Tibial nerve (tissue), 4 donors: ENCODE results near the gene DISC1.

Source experiments
- EP300 ChIP-seq, 2 donors: sonication (generic); formaldehyde crosslinking; IDR thresholded peaks; one replicate each; pipeline ENCODE4 v1.6.1; 2017; ENCODE audit warnings: antibody characterized with exemption in 2 of 2, mild to moderate bottlenecking in 1 of 2
- POLR2A ChIP-seq, 2 donors: fragments of 450-650 bp; IDR thresholded peaks; one replicate each; pipeline ENCODE4 v1.6.1; 2017; ENCODE audit warnings: antibody characterized with exemption in 2 of 2, mild to moderate bottlenecking in 2 of 2, moderate library complexity in 2 of 2
- TF ChIP-seq, protein P1 (sequence below), 5 experiments: fragments of 200-600 bp in 3 of 5; fragments of 450-650 bp in 2 of 5; sonication (generic) in 3 of 5; IDR thresholded peaks; one replicate each; pipeline ENCODE4 v1.5.1; 2016 to 2019; ENCODE audit warnings: antibody characterized with exemption in 5 of 5, mild to moderate bottlenecking in 3 of 5, moderate library complexity in 2 of 5

DNA sequence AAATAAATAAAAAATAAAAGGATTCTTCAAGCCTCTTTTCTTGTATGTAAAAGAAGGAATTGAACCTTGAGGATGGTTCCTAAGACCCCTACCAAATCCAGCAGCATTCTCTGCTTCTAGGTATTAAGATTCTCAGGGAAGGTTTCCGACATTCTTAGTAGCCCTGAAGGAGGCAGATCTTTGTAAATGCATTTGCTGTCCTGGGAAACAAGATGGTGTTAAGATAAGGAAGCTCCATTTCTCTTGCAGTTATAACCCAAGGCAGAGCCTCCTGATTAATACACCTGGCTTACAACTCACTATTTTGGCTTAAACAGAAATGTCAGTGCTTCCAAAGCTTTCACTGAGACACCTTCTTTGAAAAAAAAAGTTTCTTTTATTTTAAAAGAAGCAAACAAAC lies 393.8 kb downstream of the DISC1 start:
- TF ChIP-seq, protein P1, sequence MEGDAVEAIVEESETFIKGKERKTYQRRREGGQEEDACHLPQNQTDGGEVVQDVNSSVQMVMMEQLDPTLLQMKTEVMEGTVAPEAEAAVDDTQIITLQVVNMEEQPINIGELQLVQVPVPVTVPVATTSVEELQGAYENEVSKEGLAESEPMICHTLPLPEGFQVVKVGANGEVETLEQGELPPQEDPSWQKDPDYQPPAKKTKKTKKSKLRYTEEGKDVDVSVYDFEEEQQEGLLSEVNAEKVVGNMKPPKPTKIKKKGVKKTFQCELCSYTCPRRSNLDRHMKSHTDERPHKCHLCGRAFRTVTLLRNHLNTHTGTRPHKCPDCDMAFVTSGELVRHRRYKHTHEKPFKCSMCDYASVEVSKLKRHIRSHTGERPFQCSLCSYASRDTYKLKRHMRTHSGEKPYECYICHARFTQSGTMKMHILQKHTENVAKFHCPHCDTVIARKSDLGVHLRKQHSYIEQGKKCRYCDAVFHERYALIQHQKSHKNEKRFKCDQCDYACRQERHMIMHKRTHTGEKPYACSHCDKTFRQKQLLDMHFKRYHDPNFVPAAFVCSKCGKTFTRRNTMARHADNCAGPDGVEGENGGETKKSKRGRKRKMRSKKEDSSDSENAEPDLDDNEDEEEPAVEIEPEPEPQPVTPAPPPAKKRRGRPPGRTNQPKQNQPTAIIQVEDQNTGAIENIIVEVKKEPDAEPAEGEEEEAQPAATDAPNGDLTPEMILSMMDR (IDR thresholded peaks at IDR 0.05), result no peak
- TF ChIP-seq POLR2A (IDR thresholded peaks at IDR 0.05) (no peak), EP300 (IDR thresholded peaks at IDR 0.05) (no peak)
